Stromal cell of bone marrow (primary cell): Measurements from ENCODE around the gene NPFF.
"Not testable (repeated sequence)": the region's sequence is repeated elsewhere in the genome, so short reads cannot be mapped to it uniquely, and the experiment has no call there.

ENCODE experiments used
- DNase-seq: peaks from one replicate; pipeline ENCODE4 v3.0.0-alpha.2; 2012; ENCODE audit warnings: low read depth

The NPFF gene, protein sequence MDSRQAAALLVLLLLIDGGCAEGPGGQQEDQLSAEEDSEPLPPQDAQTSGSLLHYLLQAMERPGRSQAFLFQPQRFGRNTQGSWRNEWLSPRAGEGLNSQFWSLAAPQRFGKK

DNA sequence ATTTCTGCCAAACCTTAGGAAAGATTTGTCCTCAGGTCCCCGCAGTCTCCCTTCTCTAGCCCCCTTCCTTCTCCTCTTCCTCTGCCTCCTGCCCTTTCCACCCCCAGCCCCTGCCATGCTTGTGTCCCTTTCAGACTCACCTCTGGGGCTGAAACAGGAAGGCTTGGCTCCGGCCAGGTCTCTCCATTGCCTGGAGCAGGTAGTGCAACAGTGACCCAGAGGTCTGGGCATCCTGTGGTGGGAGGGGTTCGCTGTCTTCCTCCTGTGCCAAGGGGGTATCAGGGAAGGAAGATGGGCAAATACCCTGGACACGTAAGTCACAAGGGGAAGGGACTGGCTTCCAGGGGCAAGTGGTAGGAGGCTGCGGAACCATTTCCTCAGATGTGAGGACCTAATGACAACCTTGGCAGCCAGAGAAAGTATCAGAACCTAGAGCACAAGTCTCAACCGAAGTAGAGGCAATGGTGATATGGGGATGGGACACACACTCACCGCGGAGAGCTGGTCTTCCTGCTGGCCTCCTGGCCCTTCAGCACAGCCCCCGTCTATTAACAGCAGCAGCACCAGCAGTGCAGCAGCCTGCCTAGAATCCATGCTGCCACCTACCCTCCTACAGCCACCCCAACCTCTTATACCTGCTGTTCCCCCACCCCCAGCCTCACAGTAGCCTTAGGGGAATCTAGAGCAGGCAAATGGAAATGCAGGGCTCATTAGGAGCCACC lies at the start of gene NPFF:
Gene NPFF, minus strand, starts transcription at position 604 of the 722 bp plus-strand sequence. Its CDS starts 10 bp downstream, at position 594.
- no peak for DNase-seq

DNA sequence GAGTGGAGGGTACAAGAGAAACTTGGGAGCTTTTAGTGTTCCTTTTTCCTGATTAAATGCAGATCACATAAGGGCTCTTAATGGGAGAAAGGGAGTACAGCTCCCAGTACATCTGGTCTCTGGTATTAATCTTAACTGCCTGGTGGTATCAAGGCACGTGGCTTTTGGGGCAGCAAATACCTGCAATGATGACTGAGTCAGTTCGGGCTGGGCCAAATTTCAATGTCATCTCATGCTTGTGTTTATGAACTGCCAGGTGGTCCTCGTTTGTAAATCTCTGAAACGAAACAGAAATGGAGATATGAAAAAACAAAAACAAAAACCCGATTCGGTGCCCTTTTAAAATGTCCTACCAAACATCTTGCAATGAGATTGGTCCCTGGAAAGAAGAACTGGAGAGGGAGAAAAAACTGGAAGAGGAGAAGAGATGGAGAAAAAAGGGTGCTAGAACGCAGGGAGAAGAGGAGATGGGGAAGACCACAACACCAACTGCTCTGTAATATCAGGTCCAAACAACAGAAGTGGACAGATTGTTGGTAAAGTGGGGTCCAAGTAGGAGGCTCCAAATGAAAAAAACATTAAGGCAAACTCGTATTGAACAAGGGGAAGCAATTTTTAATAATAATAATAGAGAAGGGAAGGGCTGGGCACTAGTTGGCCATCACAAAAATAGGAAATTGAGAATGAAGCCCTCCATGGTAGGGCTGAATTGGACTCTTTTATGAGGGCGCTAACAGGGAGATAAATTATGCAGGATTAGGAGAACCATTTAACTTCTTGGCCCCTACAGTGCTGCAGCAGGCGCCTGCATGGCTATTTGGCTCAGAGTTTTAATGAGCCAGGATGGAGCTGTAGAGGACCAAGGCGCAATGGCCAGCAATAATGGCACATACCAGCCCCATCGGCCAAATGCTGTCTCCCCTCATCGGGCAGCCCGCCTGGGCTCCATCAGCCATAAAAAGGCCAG lies 45.4 kb upstream of the NPFF start:
- no peak for DNase-seq

DNA sequence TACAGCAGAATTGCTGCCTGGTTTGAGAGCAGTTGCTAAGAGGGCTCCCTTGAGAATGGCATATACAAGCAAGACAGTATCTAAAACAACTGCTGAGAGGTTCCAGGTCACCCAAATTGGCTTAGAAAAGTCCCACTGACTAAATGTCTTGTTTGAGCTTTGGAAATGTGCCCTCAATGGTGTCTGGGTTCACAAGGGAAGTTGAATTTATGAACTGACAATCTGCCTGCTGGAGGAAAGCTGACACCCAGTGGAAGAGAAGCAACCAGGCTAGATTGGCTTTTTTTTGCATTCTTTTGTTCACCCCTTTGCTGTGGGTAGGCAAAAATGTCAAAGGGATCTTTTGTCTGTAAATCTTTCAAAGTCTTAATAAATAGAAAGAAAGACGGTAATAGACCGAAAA lies 44.6 kb upstream of the NPFF start:
- no peak for DNase-seq

DNA sequence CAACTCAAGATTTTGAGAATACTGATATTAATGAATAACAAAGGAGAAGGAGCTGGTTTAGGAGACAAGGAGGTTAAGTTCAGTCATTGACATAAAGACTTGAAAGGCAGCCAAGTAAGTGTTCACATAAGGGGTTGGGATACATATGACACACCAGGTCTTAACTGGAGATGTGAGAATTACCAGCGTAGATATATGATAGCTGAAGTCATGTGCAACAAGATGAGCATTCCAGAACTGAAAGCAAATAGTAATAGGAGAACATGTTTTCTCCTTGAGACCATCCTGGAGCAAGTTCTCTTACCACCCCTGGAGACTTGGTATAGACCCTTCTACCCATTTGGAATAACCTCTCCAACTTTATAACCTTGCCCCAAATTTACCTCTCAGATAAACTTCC lies 43.3 kb upstream of the NPFF start:
- DNase-seq, result no peak

DNA sequence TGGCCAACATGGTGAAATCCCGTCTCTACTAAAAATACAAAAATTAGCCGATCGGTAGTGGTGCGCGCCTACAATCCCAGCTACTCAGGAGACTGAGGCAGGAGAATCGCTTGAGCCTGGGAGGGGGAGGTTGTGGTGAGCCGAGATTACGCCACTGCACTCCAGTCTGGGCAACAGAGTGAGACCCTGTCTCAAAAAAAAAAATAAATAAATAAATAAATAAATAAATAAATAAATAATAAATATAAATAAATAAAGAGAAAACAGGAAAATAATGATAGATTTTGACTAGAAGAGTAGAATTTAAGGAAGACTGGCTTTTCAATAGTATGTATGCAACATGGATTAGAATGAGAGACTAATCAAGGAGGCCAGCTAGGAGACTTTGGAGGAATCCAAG lies 42.8 kb upstream of the NPFF start:
- DNase-seq, result not testable (repeated sequence)

DNA sequence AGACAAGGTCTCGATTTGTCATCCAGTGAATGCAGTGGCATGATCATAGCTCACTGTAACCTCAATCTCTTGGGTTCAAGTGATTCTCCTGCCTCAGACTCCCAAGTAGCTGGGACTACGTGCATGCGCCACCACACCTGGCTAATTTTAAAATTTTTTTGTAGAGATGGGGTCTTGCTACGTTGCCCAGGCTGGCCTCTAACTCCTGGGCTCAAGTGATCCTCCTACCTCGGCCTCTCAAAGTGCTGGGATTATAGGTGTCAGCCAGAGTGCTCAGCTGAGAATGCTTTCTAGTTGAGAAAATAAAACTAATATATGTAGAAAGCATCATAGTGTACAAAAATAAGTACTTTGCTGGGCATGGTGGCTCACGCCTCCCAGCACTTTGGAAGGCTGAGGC lies 41.1 kb upstream of the NPFF start:
- not testable (repeated sequence) for DNase-seq

DNA sequence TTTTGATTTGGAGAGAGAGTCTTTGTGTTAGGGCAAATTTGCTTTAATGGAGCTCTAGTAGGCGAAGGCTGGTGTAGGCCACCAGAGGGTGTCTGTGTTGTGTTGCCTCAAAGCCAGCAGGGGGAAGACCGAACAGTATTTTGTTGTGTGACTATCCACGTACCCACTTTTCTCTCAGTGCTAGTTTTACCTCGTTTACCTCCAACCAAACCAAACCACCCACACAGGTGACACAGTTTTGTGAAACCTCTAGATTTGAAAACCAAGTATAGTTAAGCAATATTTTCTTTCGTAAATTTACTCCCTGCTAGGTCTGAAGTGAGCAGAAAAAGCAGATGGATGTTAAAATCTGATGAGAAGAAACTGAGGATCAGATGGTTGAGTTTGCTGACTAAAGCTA lies 36.3 kb upstream of the NPFF start:
- DNase-seq, result peak; percentile 65

DNA sequence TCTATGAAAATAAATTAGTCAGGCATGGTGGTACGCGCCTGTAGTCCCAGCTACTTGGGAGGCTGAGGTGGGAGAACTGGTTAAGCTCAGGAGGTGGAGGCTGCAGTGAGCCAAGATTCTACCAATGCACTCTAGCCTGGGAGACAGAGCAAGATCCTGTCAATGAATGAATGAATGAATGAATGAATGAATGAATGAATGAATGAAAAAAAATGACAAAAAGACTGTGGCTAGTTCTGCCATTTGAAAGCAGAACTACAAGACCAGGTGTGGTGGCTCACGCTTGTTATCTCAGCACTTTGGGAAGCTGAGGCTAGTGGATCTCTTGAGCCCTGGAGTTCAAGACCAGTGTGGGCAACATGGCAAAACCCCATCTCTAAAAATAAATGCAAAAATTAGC lies 32.2 kb upstream of the NPFF start:
- DNase-seq, result no peak

DNA sequence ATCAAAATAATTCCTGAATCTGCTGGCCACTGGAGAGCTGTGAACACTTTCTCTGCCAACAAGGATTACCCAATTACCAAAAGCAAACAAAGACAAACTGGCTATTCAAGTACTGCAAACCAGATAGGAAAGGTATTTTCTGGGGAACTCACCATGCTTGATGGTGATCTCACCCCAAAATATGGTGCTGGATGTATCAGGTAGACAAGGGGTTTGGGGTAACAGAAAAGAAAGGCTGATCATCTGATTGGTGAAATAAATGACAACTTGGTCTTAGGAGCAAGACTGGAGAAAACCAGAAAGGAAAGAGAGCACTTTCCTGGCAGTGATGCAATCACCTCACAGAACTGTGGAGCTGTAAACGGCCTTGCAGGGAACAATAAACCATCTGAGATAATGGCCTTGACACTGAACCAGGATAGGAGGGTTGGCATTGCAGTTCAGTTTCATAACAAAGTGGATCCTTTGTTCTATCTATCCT lies 31.0 kb upstream of the NPFF start:
- DNase-seq, result no peak

DNA sequence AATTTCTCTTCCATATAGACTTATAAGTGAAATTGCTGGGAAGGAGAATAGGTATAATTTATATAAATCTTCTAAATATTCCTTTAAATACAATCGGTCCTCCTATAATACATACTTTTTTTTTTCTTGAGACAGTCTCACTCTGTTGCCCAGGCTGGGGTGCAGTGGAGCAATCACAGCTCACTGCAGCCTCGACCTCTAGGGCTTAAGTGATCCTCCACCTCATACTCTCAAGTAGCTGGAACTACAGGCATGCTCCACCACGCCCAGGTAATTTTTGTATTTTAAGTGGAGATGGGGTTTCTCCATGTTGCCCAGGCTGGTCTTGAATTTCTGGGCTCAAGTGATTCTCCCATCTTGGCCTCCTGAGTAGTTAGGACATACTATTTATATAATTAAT lies 29.7 kb upstream of the NPFF start:
- DNase-seq, result no peak

DNA sequence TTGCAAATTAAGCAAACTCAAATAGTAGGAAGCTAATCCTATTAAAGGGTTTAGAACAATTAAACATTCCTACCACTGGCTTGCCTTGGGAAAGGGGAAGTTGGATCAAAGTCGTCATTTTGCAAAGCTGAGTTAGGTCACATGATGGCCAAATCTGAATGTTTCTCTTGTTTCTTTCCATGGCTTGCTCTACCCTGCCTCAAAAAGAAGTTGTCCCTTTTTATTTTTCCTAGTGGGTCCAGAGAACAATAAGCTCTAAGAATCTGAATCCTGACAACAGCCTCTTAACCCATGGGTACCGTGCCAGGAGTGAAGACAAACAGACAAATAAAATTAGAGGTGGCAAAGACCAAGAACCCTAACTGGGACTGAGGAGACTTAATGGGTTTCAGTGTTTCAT lies 26.2 kb upstream of the NPFF start:
- no peak for DNase-seq

DNA sequence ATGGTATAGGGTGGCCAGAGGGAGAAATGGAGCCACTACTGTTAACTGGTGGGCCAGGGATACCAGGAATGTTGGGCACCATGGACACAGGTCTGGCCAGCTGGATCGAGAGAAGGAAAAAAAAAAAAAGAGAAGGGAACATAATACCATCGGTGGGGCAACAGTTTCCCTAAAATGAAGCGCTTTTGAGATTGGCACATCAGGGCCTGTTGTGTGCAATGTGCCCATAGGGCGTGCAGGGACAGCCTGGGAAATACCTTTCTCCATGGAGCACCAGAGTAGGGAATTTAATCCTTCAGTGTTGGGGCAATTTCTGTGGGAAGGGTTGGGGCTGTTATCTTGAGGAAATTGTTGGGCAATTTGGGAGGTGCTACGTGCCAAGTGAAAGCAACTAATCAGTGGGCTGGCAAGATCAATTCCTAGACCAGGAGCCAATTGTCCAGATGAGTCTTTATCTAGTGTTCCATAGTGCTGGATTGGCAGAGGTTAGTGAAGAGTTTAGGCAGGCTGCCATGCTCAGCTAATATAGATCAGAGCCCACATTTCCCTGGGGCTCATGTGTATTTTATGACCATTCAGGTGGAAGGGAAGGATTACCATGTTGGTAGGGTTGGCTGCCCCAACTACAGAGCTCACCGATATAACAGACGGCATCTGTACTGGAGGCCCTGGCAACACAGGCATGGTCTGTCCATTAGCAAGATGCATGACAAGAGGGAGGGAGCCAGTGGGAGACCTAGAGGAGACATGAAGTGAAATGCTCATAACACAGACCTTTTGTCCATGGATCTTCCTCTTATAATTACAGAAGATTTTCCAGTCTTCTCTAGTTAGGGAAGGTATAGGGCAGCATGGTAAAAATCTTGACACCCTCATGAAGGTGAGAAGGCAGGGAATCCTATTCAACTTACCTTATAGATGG lies 25.5 kb upstream of the NPFF start:
- no peak for DNase-seq

DNA sequence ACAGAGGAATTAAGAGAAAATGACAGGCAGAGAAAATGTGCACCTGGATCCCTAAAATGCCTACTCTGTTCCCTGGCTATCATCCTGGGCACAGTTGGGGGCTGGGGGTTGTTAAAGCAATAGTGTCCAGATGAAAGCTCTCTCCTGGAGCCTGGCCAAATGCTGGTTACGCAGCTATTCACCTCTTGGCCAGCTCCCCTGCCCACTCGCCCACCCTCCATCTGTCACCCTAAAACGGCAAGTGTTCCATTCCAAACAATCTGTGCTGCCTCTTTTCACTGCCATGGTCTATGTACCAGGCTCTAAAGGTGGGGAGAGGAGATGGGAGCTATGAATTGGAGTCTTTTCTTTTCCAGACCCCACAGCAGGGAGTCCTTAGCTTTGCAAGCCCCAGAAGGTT lies 24.7 kb upstream of the NPFF start:
- DNase-seq, result no peak

DNA sequence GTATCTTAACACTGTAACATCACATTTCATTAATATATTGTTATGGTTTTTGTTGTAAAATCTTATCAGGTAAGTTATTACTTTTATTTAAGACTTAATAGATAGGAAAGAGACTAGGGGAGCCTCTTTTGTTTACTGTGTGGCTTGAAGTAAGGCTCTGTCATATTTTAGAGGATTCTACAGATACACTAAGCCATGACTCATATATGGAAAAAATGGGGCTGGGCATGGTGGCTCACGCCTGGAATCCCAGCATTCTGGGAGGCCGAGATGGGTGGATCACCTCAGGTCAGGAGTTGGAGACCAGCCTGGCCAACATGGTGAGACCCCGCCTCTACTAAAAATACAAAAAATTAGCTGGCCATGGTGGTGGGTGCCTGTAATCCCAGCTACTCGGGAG lies 23.6 kb upstream of the NPFF start:
- no peak for DNase-seq

DNA sequence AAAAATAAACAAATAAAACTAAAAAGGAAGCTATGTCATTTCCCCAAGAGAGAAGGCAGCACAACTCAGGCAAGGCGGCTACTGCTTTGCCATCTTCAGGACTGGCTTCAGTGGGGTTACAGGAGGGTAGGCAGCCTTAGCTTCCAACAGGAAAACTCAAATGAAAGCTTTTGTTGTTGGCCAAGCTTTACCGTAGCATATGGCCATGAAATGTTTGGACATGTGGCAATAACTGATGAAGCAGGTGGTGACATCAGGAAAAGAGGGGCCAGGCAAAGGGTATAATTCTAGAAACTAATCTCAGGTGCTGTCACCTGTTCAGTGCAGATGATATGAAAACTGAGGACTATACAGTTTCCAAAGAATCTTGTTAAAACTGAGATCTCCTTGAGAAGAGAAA lies 22.8 kb upstream of the NPFF start:
- no peak for DNase-seq

DNA sequence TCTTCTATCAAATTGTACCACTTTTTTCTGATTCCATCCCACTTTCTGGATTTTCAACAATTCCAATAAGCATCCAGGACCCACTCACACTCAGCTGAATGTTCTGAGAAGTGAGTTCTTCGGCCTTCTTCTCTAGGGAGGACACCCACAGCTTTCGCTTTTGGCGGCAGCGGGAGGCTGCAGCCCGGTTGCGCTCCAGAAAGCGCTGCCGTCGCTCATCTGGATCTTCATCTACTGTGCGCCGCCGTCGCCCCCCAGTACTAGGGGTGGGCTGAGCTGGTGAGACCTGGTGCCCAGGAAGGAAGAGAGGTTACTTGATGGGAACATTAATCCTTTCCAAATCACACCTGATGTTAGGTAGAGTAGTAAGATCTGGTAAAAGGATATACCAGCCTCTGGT lies 17.2 kb upstream of the NPFF start:
- DNase-seq, result no peak

DNA sequence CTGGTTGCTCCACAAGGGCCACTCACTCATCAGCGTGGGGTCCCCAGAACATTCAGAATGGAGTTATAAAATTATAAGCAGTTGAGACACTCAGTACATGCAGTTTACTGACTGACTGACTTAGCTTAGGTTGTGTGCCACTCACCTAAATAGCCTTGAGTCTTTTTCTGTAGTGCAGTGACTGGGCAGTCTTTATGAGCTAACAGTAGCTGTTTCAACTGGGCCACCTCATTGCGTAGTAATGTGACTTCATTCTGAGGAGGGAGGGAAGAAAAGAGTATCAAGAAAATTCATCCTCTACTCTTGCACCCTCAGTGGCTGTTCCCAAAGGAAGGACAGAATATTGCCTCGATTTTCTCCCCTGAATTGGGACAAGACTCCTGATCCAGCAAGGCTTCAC lies 15.8 kb upstream of the NPFF start:
- no peak for DNase-seq

DNA sequence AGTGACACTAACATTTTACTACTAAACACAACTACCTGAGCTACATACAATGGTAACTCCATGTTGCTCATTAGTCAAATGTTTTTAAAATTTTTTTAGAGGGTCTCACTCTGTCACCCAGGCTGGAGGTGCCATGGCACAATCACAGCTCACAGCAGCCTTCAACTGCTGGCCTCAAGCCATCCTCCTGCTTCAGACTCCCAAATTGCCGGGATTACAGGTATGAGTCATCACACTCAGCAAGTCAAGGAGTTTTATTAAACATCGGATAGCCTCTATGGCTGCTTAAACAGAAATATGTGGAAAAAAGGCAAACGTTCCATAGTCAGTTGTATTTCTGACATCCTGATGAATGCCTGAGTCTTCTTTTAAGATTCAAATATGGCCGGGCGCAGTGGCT lies 11.1 kb upstream of the NPFF start:
- no peak for DNase-seq

DNA sequence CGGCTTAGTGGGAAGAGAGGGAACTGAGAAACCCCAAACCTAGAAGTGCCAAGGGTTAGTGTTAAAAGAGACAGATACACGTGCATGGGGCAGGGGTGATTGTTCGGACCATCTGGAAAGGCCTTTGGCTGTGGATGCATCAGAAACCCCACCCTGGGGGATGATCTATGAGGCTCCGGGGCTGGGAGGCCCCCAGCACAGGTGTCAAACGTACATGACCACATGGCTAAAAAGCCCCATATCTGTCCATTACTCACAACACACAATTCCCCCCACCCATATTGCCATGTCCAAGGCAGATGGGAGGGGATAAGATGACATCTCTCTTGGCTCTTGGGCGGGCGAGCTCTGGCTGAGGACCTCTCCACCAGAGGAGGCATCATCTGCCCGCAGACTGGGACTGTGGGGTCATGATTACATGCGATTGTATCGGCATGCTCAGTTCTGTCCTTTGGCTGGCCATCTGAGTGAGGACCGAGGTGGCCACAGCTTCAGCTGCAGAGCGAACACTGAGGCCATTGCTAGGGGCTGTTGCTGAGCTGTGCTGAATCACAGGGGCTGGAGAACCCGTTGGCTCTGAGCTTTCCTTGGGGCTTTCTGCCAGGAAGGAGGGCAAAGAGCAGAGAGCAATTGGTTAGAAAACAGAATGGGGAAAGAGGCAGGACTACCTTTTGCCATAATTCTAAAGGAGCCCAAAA lies 9.6 kb upstream of the NPFF start:
- DNase-seq, result no peak

DNA sequence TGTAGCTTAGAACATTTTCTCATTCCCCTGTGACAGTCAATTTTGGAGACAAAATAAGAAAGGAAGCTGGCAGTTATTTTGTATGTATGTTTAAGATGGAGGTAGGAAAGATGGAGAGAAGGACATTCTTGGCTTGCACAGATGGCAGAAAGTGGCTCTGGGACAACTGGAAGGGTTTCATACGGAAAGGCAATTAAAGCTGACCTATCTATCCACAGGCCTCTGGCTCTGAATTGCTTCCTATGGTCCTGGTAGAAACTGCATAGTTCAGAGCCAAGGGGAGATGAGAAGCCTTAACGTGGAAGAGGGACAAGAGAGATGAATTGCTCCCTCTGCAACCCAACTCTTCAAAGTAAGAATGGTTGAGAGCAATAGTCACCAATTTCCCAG lies 8.0 kb upstream of the NPFF start:
- no peak for DNase-seq

DNA sequence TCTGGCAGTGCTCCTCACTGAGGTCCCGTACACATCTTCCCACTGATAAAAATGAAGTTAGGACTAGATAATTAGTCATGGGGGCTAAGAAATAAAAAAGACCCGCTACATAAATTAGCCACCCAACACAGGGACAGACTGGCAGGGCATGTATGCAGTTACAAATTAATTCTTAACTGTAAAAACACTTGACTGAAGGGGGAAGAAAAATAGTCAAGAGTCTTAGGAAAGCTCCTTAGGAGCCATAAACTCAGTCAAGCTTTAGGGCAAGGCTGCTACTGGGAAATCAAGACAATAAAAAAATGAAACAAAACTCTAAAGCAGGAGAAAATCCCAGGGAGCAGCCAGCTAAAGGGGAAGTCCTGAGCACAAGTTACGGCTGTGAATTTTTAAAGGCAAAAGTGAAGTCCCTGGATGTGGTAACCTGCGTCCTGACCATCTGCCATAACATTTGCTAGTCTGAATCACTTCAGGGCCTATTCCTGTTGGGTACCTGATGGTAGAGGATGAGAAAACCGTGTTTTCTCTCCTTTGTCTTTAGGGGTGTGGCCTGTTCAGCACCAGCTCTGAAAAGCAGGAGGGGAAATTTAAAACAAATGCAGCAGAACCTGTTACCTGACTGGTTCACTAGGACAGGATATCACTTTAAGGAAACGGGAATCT lies 7.5 kb upstream of the NPFF start:
- no peak for DNase-seq
